GM18907 (cell line): ENCODE data around the gene FETUB.

Source experiments
- ATAC-seq: cut with Tn5 transposase; IDR thresholded peaks from one replicate; pipeline ENCODE4 v1.9.1; 2021; ENCODE audit warnings: mild to moderate bottlenecking, moderate library complexity; ENCODE audit not compliant: unreplicated experiment

FETUB gene

DNA sequence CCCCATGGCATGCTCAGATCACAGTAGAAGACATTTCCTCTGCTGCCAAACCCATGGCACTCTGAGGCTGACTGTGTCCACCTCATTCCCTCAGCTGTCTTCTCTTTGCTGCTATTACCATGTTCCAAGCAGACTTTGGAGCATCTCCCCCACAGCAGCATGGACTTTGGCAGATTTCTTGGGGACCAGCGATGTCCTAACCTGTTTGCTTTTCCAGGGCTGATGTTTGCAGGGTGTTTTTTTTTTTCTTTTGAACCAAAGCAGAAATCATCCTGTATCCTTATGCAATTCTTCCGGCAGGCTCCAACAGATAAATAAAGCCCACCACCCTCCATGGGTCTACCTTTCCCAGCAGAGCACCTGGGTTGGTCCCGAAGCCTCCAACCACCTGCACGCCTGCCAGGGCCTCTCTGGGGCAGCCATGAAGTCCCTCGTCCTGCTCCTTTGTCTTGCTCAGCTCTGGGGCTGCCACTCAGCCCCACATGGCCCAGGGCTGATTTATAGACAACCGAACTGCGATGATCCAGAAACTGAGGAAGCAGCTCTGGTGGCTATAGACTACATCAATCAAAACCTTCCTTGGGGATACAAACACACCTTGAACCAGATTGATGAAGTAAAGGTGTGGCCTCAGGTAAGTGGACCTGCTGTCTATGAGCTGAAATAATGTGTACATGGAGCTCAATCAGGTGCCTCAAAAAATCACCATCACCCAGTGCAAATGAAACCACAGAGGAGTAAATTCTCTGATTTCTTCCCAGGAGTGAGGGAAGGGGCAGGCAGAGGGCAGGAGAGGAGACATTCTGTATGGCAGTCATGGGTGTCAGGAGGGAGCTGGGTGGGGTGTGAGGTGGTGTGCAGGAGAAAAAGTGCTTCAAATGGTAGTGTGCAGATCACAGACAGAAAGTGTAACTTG is 27.2 kb upstream of the FETUB start, which contains the start of gene AHSG:
TSS of gene AHSG (plus strand) at position 340 of the 916 bp plus-strand sequence. CDS start at position 422, 82 bp downstream.
- ATAC-seq, result no peak

DNA sequence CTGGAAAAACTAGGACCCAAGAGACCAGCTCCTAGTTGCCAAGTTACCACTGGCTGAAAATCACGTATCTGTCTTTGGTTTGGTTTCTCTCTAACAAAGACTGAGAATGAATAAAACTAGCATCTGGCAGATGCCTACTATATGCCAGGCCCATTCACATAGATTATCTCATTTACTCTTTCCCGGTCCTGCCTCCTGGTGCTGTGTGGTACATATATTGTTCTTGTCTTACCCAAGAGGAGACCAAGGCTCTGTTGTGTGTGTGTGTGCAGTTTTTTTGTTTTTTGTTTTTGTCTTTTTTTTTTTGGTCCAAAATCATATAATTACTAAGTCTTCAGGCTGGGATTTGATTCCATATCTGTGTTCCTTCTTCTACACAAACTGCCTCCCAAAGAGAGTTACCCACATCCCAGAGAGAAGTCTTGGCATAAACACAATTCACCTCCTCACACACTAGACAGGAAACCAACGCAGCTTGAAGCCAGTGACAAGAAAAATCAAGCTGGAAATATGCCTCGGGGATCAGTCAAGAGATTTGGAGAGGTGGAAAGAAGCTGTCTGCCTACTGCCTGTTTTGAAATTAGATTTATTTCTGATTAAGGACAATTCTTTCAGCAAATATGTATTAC is 26.4 kb upstream of the FETUB start:
- no peak for ATAC-seq

- ATAC-seq, result no peak
Observed at GRCh38 chr3:186614266-186614596, 26.0 kb upstream of the FETUB start.

DNA sequence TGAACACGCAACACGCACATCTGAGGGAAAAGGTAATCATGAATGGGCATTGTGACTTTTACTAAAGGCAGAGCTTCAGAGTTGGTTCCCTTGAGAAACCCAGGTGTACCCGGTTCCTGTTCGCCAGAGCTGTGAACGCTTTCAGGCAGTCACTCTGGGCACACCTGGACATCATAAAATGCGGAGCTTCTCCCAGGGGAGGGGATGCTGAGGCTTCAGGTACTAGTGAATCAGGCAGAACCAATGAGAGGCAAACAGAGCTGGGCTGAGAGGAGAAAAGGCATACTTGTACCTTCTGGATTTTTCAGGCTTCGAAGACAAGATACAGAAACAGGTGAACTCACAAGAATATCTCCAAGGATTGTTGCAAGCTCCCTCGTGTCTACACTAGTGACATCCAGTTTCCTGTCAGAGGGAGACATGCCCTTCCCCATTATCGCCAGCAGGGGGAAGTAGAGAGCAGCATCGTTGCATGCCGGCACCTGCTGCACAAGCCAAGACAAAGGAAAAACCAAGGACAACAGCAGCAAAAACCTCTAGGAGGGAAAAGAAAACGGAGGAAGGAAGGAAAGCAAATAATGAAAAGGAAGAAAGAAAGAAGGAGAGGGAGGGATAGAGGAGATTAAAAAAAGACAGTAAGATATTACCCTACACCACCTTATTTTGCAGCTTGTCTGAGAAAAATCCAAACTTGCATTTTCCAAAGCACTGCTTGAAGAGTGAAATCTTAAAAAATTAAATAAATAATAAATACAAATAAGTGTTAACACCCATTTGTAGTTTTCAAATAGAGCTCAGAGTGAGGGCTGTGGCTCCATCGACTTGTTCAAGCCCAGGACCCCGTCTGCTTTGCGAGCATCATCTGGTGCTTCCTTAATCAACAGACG is 25.4 kb upstream of the FETUB start:
- peak; percentile 60 for ATAC-seq

DNA sequence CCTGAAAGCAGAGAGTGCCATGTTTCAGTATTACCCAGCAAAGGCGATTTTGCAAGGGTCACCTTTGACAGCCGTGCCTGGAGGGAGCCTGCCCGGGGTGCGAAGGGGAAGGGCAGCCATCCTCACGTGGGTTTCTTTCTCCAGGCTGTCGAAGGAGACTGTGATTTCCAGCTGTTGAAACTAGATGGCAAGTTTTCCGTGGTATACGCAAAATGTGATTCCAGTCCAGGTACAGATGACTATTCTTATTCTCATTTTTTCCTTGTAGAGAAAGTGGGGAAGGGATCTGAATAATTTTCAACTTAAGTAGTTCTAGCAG is 23.9 kb upstream of the FETUB start:
- no peak for ATAC-seq

DNA sequence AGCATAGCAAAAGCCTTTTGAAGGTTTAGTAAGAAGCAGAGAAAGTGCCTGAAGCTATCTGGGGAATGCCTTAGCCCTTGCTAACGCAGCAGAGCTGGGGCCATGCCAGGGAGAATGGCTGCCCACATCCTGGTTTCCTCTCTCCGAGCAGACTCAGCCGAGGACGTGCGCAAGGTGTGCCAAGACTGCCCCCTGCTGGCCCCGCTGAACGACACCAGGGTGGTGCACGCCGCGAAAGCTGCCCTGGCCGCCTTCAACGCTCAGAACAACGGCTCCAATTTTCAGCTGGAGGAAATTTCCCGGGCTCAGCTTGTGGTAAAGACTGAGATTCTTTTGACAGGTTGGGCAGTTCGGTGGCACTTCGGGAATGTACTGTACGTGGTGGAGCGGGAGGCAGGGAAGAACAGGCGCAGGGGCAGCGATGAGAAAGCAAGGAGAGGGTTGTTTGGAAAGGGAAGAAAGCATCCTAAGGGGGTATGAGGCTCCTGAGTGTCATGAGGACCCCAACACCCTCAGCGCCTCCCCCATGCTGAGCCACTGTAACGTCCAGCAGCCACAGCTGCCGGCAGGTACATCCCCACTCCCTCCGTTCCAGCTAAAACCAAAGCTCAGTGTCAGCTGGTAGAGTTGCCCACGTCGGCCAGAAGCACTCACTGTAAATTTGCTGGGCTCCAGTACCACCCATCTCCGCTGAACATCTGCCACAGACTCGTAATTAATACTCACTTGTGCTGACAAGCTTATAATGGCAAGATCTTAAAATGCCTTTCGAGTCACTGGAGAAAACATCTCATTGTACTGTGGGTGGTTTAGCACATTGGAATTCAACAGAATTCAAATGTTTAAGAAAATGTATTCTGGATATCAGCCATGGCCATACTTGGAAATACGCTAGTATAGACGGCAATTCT is 22.9 kb upstream of the FETUB start:
- peak; percentile 93 for ATAC-seq

DNA sequence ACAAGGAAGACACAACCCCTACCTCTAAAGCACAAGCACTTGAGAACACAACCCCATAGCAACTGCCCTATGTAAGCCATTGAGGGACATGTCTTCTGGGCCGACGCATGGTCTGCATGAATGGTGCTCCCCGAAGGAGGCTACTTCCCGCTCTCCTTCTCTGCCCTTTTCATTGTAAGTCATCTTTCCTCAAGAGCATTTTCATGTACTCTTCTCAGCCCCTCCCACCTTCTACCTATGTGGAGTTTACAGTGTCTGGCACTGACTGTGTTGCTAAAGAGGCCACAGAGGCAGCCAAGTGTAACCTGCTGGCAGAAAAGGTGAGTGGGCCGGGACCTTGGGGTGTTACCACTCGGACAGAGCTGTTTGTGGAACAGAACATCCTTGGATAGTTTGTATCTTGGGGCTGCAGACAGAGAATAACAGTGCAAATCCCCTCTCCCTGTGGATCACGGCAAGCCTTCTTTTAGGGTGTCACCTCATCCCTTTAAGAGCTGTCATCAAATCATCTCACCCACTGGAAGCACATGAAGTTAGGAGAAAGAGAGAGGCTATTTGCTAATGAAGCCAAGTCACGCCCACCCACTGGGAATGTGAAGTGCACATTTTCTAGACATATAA is 21.8 kb upstream of the FETUB start:
- ATAC-seq, result no peak

DNA sequence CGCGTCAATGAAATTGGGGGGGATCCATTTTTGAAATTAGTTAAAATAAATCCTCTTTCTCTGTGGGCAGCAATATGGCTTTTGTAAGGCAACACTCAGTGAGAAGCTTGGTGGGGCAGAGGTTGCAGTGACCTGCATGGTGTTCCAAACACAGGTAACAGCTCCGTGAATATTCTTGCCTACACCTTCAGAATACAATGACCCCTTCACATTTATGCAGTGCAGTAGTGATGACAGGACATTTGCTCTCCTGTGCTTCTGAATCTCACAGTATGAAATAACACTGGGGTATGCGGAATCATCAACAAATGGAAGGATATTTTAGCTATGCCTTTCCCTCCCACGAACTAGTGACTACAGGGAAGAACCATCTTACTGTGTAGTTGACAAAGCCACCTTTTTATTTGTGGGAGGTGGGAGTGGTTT is 20.4 kb upstream of the FETUB start:
- ATAC-seq, result no peak

- no peak for ATAC-seq
Observed at GRCh38 chr3:186620213-186621092, 19.7 kb upstream of the FETUB start.

DNA sequence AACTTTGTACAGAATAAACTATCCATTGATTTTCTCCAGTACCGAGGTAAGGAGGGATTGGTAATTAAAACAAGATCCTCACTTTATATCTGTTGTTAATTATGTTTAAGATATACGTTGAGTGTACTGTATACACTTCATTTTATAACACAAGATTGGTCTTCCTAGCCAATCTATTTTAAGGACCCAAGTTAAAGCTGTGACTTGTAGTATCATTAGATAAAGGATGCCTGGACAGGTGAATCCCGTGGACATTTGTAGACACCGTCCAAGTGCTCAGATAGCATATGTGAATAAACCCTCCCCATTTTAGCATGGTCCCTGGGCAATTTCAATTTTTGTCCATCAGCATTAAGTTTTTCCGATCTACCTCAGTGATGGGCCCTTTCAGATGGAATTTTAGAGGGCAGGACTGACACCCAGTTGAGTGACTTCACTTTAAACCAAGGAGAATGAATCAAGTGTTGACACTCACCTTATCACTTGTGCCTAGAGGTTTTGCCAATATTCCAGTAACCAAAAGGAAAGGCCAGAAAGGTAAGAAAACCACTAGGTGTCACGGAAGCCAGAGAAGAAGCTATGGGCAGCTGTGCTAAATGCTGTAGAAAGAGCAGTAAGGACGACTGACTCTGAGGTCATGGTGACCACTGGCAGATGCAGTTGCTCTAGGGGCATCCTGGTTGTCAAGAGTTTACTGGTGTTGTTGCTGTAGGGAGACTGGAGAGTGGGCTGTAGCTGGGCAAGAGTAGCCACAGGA is 18.1 kb upstream of the FETUB start:
- no peak for ATAC-seq

DNA sequence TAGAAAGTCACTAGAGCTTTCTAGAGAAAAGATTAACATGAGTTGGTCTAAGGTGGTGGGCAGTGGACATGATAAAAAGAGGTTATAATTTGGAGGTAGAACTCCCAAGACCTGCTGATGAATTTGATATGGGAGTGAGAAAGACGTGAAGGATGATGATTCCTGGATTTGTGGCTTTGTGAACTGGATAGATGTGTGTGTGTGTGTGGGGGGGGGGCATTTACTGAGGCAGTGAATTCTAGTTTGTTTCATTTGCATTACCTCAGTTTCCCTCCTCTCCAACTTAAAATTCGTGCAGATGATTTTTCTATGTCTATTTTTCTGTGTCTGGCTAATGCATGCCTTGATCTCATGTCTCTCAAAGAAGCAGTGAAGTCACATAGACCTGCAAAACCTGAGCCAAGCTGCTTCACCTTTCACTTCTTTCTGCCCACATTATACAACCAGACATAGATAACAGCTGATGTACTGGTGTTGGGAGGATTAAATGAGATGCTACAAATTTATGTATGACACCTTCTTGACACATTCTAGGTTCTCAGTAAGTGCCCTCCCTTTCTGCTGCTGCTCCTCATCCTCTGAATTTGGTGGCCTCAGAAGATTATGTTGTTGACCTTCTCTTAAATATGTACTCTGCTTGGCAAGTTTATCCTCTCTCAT is 17.4 kb upstream of the FETUB start:
- ATAC-seq, result no peak

GRCh38 chr3:186624598-186624997 is 15.6 kb upstream of the FETUB start:
- no peak for ATAC-seq

- no peak for ATAC-seq
Observed at GRCh38 chr3:186625600-186626042, 14.6 kb upstream of the FETUB start.

DNA sequence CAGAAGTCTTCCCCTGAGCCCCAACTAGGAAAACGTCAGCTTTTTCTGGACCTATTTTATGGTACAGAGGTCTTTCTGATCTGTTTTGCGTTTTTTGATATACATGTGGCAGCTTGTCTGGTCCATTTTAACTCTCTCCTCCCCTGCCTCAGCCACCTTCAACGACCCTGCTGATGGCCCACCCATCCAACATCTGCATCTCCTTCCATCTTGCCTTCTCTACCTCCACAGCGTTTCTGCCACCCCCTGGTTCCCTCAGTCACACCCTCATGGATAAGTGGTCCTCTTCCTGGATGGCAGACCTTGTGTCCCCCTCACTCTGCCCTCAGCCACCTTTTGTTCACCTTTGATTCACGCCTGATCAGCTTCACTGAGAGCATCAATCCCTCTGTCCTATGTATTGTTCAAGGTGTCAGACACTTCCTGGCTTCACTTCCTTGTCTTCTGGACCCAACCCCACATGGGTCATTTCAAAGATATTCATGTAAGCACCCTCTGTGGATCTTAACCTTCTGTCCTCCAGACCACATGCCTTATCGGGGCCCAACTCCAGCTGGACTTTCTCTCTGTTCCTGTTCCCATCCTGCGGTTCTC is 13.8 kb upstream of the FETUB start:
- ATAC-seq, result no peak

GRCh38 chr3:186627852-186628414 is 12.3 kb upstream of the FETUB start:
- ATAC-seq, result no peak

GRCh38 chr3:186628756-186629155 is 11.4 kb upstream of the FETUB start:
- no peak for ATAC-seq
